Endothelial cell (in vitro differentiated cells): ENCODE results near the gene KIAA0930. TPM values are rescaled to one million over a fixed set of nuclear protein-coding genes. Genes with fewer than 3 reads are reported as not detected.
"Not testable (repeated sequence)": the region's sequence is repeated elsewhere in the genome, so short reads cannot be mapped to it uniquely, and the experiment has no call there.

Source experiments
- DNase-seq: peaks from one replicate; pipeline ENCODE4 v3.0.0; 2021; ENCODE audit warnings: low spot score
- H3K27ac Mint-ChIP-seq: one replicate; pipeline ENCODE4 v1.8.0; 2021; ENCODE audit warnings: mixed read lengths, inconsistent platforms; ENCODE audit not compliant: unreplicated experiment
- H3K27me3 Mint-ChIP-seq: one replicate; pipeline ENCODE4 v1.8.0; 2021; ENCODE audit warnings: mild to moderate bottlenecking, moderate library complexity, mixed read lengths, inconsistent platforms; ENCODE audit not compliant: unreplicated experiment
- H3K36me3 Mint-ChIP-seq: one replicate; pipeline ENCODE4 v1.8.0; 2021; ENCODE audit warnings: mild to moderate bottlenecking, low read depth, mixed read lengths, inconsistent platforms; ENCODE audit not compliant: unreplicated experiment
- H3K4me1 Mint-ChIP-seq: one replicate; pipeline ENCODE4 v1.8.0; 2021; ENCODE audit warnings: mild to moderate bottlenecking, mixed read lengths, inconsistent platforms; ENCODE audit not compliant: unreplicated experiment
- H3K4me3 Mint-ChIP-seq: one replicate; pipeline ENCODE4 v1.8.0; 2021; ENCODE audit warnings: mild to moderate bottlenecking, mixed read lengths, inconsistent platforms; ENCODE audit not compliant: unreplicated experiment
- H3K9me3 Mint-ChIP-seq: one replicate; pipeline ENCODE4 v1.8.0; 2021; ENCODE audit warnings: mixed read lengths, inconsistent platforms; ENCODE audit not compliant: unreplicated experiment
- total RNA-seq: library from RNA; stranded (reverse); fragmentation: NEBNext Ultra II Directional; extraction: Animal tissue kit (Norgen Biotek cat#: 25700); gene quantifications from one replicate; pipeline ENCODE4 v1.2.1, GENCODE V29; 2021; ENCODE audit not compliant: unreplicated experiment
- TF ChIP-seq, protein P1 (sequence below): fragments of 200-600 bp; sonication (generic); IDR thresholded peaks from one replicate; pipeline ENCODE4 v1.5.0; 2021; ENCODE audit warnings: antibody characterized with exemption; ENCODE audit not compliant: unreplicated experiment

The KIAA0930 gene
- total RNA-seq, 1 donor from 2014 or later = 18.7 TPM

DNA sequence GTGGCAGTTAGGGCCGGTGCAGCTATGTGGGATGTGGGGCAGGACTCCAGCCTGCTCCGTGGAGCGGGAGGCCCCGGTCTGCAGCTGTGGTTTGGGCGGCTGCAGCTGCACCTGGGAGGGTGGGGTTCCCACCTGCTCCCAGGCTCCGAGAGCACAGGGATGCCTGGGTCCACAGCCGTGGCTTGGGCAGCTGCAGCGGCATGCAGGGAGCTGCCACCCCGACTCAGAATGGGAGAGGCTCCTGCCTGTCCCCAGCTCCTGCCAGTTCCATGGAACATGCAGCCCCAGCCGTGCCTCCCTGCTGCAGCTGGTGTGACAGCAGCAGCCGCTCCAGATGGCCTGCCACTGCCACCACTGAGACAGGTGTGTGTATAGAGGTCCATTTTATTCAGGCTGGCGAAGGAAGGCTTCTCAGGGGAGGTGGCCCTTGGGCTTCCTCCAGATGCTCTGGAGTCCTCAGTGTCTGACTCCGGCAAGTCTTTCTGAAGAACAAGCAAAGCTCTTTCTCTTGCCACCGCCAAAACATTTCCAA lies 22.3 kb upstream of the KIAA0930 start:
- Mint-ChIP-seq H3K9me3 (no peaks in the 10 kb centered on the region), H3K4me1 (no peaks in the 10 kb centered on the region), H3K4me3 (no peak overlapping the region), H3K36me3 (no peaks in the 10 kb centered on the region), H3K27ac (no peak overlapping the region), H3K27me3 (no peaks in the 10 kb centered on the region)
- TF ChIP-seq, protein P1, sequence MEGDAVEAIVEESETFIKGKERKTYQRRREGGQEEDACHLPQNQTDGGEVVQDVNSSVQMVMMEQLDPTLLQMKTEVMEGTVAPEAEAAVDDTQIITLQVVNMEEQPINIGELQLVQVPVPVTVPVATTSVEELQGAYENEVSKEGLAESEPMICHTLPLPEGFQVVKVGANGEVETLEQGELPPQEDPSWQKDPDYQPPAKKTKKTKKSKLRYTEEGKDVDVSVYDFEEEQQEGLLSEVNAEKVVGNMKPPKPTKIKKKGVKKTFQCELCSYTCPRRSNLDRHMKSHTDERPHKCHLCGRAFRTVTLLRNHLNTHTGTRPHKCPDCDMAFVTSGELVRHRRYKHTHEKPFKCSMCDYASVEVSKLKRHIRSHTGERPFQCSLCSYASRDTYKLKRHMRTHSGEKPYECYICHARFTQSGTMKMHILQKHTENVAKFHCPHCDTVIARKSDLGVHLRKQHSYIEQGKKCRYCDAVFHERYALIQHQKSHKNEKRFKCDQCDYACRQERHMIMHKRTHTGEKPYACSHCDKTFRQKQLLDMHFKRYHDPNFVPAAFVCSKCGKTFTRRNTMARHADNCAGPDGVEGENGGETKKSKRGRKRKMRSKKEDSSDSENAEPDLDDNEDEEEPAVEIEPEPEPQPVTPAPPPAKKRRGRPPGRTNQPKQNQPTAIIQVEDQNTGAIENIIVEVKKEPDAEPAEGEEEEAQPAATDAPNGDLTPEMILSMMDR = no peak
- DNase-seq = no peak

DNA sequence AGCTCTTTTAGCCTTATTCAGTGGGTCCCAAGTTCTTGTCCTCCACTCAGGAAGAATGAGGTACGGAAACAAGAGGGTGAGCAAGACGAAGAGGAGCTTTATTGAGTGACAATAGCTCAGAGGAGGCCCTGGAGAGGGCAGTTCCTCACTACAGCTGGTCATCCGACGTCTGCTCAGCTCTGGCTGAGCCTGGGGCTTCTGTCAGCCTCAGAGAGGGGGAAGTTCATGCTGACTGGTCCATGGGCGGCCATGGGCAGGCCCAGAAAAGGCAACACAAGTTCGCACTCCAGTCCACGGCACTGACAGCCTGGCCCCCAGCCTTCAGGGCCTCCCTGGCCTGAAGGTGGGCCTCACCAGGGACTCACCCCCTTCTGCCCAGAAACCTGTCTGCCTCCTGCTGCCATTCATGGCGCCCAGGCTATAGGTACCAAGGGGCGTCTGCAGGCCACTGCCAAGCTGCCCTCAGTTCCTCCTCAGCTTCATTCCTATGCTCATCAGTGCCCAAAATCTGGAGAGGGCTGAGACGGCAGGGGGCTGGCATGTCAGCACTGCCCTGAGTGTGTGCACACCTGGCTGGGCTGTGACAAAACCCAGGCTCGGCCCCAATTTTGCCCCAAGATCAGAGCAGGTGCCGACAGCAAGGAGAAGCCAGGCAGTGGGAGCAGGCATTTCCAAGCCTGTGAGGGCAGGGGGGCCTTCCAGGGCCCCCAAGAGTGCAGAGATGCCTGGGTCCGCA lies 21.7 kb upstream of the KIAA0930 start:
- H3K36me3 Mint-ChIP-seq = no peaks in the 10 kb centered on the region
- H3K4me3 Mint-ChIP-seq = no peak overlapping the region
- TF ChIP-seq, protein P1 = no peak
- H3K27me3 Mint-ChIP-seq = peaks cover under 1% of the 10 kb centered on the region
- no peaks in the 10 kb centered on the region for H3K9me3 Mint-ChIP-seq
- no peaks in the 10 kb centered on the region for H3K4me1 Mint-ChIP-seq
- H3K27ac Mint-ChIP-seq = no peak overlapping the region
- DNase-seq = no peak

- Mint-ChIP-seq H3K27ac (no peak overlapping the region), H3K36me3 (no peaks in the 10 kb centered on the region), H3K9me3 (no peaks in the 10 kb centered on the region), H3K27me3 (peaks cover 4% of the 10 kb centered on the region), H3K4me1 (no peaks in the 10 kb centered on the region), H3K4me3 (no peak overlapping the region)
- DNase-seq = no peak
- TF ChIP-seq, protein P1 = no peak
Observed at GRCh38 chr22:45261407-45262088, 20.9 kb upstream of the KIAA0930 start.

DNA sequence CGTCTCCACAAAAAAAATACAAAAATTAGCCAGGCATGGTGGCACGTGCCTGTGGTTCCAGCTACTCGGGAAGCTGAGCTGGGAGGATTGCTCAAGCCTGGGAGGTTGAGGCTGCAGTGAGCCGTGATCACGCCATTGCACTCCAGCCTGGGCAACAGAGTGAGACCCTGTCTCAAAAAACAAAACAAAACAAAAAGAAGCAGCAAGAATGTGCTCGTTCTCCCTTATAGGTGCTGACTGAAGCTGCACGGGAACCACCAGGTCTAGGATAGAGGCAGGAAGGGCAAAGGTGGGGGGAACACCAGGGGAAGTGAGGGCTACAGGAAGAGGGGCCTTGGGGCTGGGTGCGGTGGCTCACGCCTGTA lies 19.7 kb upstream of the KIAA0930 start:
- not testable (repeated sequence) for H3K9me3 Mint-ChIP-seq, DNase-seq, H3K36me3 Mint-ChIP-seq, H3K4me1 Mint-ChIP-seq, H3K27me3 Mint-ChIP-seq, H3K4me3 Mint-ChIP-seq, H3K27ac Mint-ChIP-seq

DNA sequence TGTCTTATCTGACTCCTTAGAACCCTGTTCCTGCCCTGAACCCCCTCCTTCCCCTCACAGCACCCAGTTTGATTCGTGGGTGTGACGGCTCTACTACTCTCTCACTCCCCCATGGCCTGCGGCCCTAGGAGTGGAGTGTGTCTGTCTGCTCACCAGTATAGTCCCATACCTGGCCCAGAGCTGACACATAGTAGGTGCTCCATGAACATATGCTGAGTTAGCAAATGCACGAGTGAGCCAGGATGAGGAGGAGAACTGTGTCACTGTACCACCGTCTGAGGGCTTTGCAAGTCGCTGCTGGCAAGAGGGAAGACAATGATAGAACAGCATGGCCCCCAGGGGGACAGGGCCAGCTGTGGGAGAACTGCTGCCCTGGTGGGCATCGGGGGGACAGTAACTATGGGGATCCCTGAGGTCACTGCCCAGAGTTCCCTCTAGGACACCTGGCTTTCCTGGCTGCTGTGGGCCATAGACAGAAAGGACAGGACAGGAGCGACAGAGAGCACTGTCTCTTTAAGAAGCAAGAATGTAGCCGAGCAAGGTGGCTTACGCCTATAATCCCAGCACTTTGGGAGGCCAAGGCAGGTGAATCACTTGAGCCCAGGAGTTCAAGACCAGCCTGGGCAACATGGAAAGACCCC lies 19.2 kb upstream of the KIAA0930 start:
- Mint-ChIP-seq H3K4me3 (no peak overlapping the region), H3K36me3 (no peaks in the 10 kb centered on the region), H3K27me3 (peaks cover 4% of the 10 kb centered on the region), H3K9me3 (no peaks in the 10 kb centered on the region), H3K4me1 (no peaks in the 10 kb centered on the region), H3K27ac (no peak overlapping the region)
- DNase-seq = no peak
- TF ChIP-seq, protein P1 = no peak

DNA sequence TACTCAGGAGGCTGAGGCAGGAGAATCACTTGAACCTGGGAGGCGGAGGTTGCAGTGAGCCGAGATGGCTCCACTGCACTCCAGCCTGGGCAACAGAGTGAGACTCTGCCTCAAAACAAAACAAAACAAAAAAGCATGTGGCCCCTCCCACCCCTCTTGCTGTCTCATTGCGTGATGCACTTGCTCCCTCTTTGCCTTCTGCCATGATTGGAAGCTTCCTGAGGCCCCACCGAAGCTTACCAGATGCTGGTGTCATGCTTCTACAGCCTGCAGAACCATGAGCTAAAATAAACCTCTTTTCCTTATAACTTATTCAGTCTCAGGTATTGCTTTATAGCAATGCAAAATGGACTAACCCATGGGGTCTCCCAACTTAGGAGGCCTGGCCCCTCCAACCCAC lies 17.2 kb upstream of the KIAA0930 start:
- H3K36me3 Mint-ChIP-seq, H3K27me3 Mint-ChIP-seq, H3K4me1 Mint-ChIP-seq, H3K4me3 Mint-ChIP-seq, H3K9me3 Mint-ChIP-seq, H3K27ac Mint-ChIP-seq, DNase-seq: not testable (repeated sequence)
